Activated naive CD4-positive, alpha-beta T cell treated with anti-CD3 and anti-CD28 coated beads for 36 hours (primary cell): ENCODE data around the gene PDPK1. TPM values are rescaled to one million over a fixed set of nuclear protein-coding genes. Genes with fewer than 3 reads are reported as not detected.
"Not testable (repeated sequence)": the region's sequence is repeated elsewhere in the genome, so short reads cannot be mapped to it uniquely, and the experiment has no call there.

Experiments
- CTCF ChIA-PET: fragments of 350-600 bp; sonication (Branson Sonifier 250); formaldehyde crosslinking; loops from one replicate; lab custom pipeline; 2021; ENCODE audit warnings: antibody characterized with exemption; lab: Charles Lee
- DNase-seq: peaks from one replicate; pipeline ENCODE4 v3.0.0-alpha.2; 2020
- H3K27ac Mint-ChIP-seq: one replicate; pipeline ENCODE4 v1.8.0; 2021; ENCODE audit warnings: mild to moderate bottlenecking, mixed read lengths
- H3K27me3 Mint-ChIP-seq: one replicate; pipeline ENCODE4 v1.8.0; 2021; ENCODE audit warnings: low read depth, mixed read lengths
- H3K36me3 Mint-ChIP-seq: one replicate; pipeline ENCODE4 v1.8.0; 2021; ENCODE audit warnings: low read depth, mixed read lengths
- H3K4me1 Mint-ChIP-seq: one replicate; pipeline ENCODE4 v1.8.0; 2021; ENCODE audit warnings: low read depth, mixed read lengths
- H3K4me3 Mint-ChIP-seq: one replicate; pipeline ENCODE4 v1.8.0; 2021; ENCODE audit warnings: mild to moderate bottlenecking, moderate library complexity, mixed read lengths
- H3K9me3 Mint-ChIP-seq: one replicate; pipeline ENCODE4 v1.8.0; 2021; ENCODE audit warnings: mixed read lengths
- intact Hi-C: fragments of 100-400 bp; cut with micrococcal nuclease; formaldehyde crosslinking; loops from one replicate; pipeline ENCODE4 v1.15.1; 2023
- total RNA-seq, 2 experiments: library from RNA; stranded (reverse); gene quantifications; one replicate each; pipeline ENCODE4 v1.2.3, GENCODE V29; 2021

PDPK1 gene
- total RNA-seq, 2 experiments from 2014 or later, result 26.6 to 27.8 TPM

- Mint-ChIP-seq H3K4me1 (peaks cover 39% of the 10 kb centered on the region), H3K4me3 (peak overlapping the region; percentile 71)
- intact Hi-C loops, result loop anchor here (10.0 kb wide), 1 partner anchor 65 kb away; no protein-coding TSS in a partner anchor
- H3K27ac Mint-ChIP-seq, DNase-seq, H3K36me3 Mint-ChIP-seq, H3K9me3 Mint-ChIP-seq, H3K27me3 Mint-ChIP-seq: not testable (repeated sequence)
- CTCF ChIA-PET, result interaction anchor here (0.6 to 0.7 kb wide), 2 partner anchors 15 to 255 kb away, joined by 4 to 5 read pairs; no protein-coding TSS in a partner anchor
Observed at GRCh38 chr16:2539192-2539844, 1.5 kb downstream of the PDPK1 start.

- H3K4me3 Mint-ChIP-seq, result peak overlapping the region; percentile 8
- H3K27me3 Mint-ChIP-seq, CTCF ChIA-PET, H3K27ac Mint-ChIP-seq, DNase-seq, H3K9me3 Mint-ChIP-seq, H3K36me3 Mint-ChIP-seq: not testable (repeated sequence)
- H3K4me1 Mint-ChIP-seq, result peaks cover 41% of the 10 kb centered on the region
- intact Hi-C loops, result loop anchor here (10.0 kb wide), 1 partner anchor 65 kb away; no protein-coding TSS in a partner anchor
Observed at GRCh38 chr16:2539845-2540458, 2.1 kb downstream of the PDPK1 start.

- intact Hi-C loops, CTCF ChIA-PET, DNase-seq, H3K27me3 Mint-ChIP-seq, H3K4me3 Mint-ChIP-seq, H3K9me3 Mint-ChIP-seq, H3K36me3 Mint-ChIP-seq: not testable (repeated sequence)
- peak overlapping the region; percentile 1 for H3K27ac Mint-ChIP-seq
- peaks cover 44% of the 10 kb centered on the region for H3K4me1 Mint-ChIP-seq
Observed at GRCh38 chr16:2540912-2541311, 3.1 kb downstream of the PDPK1 start.

- H3K4me1 Mint-ChIP-seq, result peaks cover 44% of the 10 kb centered on the region
- H3K27me3 Mint-ChIP-seq, H3K36me3 Mint-ChIP-seq, H3K4me3 Mint-ChIP-seq, CTCF ChIA-PET, H3K27ac Mint-ChIP-seq, H3K9me3 Mint-ChIP-seq, intact Hi-C loops, DNase-seq: not testable (repeated sequence)
Observed at GRCh38 chr16:2541409-2541808, 3.6 kb downstream of the PDPK1 start.

GRCh38 chr16:2543771-2544170 is 6.0 kb downstream of the PDPK1 start:
- DNase-seq, H3K36me3 Mint-ChIP-seq, H3K27me3 Mint-ChIP-seq, H3K27ac Mint-ChIP-seq, H3K9me3 Mint-ChIP-seq, intact Hi-C loops, H3K4me3 Mint-ChIP-seq: not testable (repeated sequence)
- H3K4me1 Mint-ChIP-seq, result peaks cover 41% of the 10 kb centered on the region
- CTCF ChIA-PET, result interaction anchor here (0.6 kb wide), 1 partner anchor 1003 kb away, joined by 3 read pairs; no protein-coding TSS in a partner anchor

GRCh38 chr16:2550283-2550878 is 12.6 kb downstream of the PDPK1 start:
- H3K27ac Mint-ChIP-seq, H3K36me3 Mint-ChIP-seq, intact Hi-C loops, H3K27me3 Mint-ChIP-seq, H3K9me3 Mint-ChIP-seq, H3K4me1 Mint-ChIP-seq, DNase-seq, CTCF ChIA-PET, H3K4me3 Mint-ChIP-seq: not testable (repeated sequence)

GRCh38 chr16:2551420-2551889 is 13.6 kb downstream of the PDPK1 start:
- CTCF ChIA-PET, DNase-seq, H3K4me1 Mint-ChIP-seq, H3K36me3 Mint-ChIP-seq, H3K4me3 Mint-ChIP-seq, H3K27me3 Mint-ChIP-seq, intact Hi-C loops, H3K9me3 Mint-ChIP-seq, H3K27ac Mint-ChIP-seq: not testable (repeated sequence)

- DNase-seq, H3K27me3 Mint-ChIP-seq, H3K4me3 Mint-ChIP-seq, H3K4me1 Mint-ChIP-seq, H3K36me3 Mint-ChIP-seq, H3K27ac Mint-ChIP-seq, intact Hi-C loops, H3K9me3 Mint-ChIP-seq, CTCF ChIA-PET: not testable (repeated sequence)
Observed at GRCh38 chr16:2554709-2555425, 17.0 kb downstream of the PDPK1 start.

GRCh38 chr16:2557150-2557549 is 19.3 kb downstream of the PDPK1 start:
- intact Hi-C loops, H3K27me3 Mint-ChIP-seq, CTCF ChIA-PET, DNase-seq, H3K27ac Mint-ChIP-seq, H3K4me3 Mint-ChIP-seq, H3K36me3 Mint-ChIP-seq, H3K9me3 Mint-ChIP-seq, H3K4me1 Mint-ChIP-seq: not testable (repeated sequence)

- H3K4me1 Mint-ChIP-seq, CTCF ChIA-PET, H3K9me3 Mint-ChIP-seq, DNase-seq, H3K36me3 Mint-ChIP-seq, H3K27me3 Mint-ChIP-seq, H3K4me3 Mint-ChIP-seq, intact Hi-C loops, H3K27ac Mint-ChIP-seq: not testable (repeated sequence)
Observed at GRCh38 chr16:2560131-2560797, 22.4 kb downstream of the PDPK1 start.

GRCh38 chr16:2560798-2561133 is 22.9 kb downstream of the PDPK1 start:
- intact Hi-C loops, H3K36me3 Mint-ChIP-seq, CTCF ChIA-PET, H3K4me1 Mint-ChIP-seq, H3K27ac Mint-ChIP-seq, H3K9me3 Mint-ChIP-seq, H3K27me3 Mint-ChIP-seq, H3K4me3 Mint-ChIP-seq: not testable (repeated sequence)
- peak; percentile 74 for DNase-seq

- intact Hi-C loops, H3K4me3 Mint-ChIP-seq, H3K4me1 Mint-ChIP-seq, H3K36me3 Mint-ChIP-seq, H3K27ac Mint-ChIP-seq, DNase-seq, H3K27me3 Mint-ChIP-seq, H3K9me3 Mint-ChIP-seq, CTCF ChIA-PET: not testable (repeated sequence)
Observed at GRCh38 chr16:2567506-2567905, 29.7 kb downstream of the PDPK1 start.
